ENCODE results near the gene IRGC. TPM values are rescaled to one million over a fixed set of nuclear protein-coding genes. Genes with fewer than 3 reads are reported as not detected.

Gene IRGC
- total RNA-seq, 2 donors from 2014 or later, result 15.7 TPM; not detected in 1

GRCh38 chr19:43748205-43748594 lies 32.3 kb downstream of the IRGC start:
- no peak overlapping the region for H3K27ac ChIP-seq
- H3K36me3 ChIP-seq, result peaks cover 4 to 7% of the 10 kb centered on the region in 2 donors

GRCh38 chr19:43748685-43749084 lies 32.8 kb downstream of the IRGC start:
- no peak for TF ChIP-seq POLR2AphosphoS5 (IDR thresholded peaks at IDR 0.05)
- TF ChIP-seq CTCF (IDR thresholded peaks at IDR 0.05), result no peak
- TF ChIP-seq POLR2A (IDR thresholded peaks at IDR 0.05), result no peak
- Histone ChIP-seq H3K27me3 (replicated peaks; ENCODE audit: insufficient read depth) (no peaks in the 10 kb centered on the region), H3K36me3 (peaks cover 4 to 7% of the 10 kb centered on the region in 2 donors), H3K4me3 (no peak overlapping the region), H3K27ac (no peak overlapping the region), H3K9me3 (no peaks in the 10 kb centered on the region), H3K4me1 (replicated peaks) (no peaks in the 10 kb centered on the region)
- WGBS, result 87% methylated on average over 4 of the region's 4 CpGs
- intact Hi-C loops (cut with DNase I), result no loop called here
- DNase-seq (ENCODE audit: low spot score), result no peak

More at GRCh38 chr19:43748205-43748594, 32.3 kb downstream of the IRGC start:
- no peak for TF ChIP-seq POLR2A (IDR thresholded peaks at IDR 0.05)
- TF ChIP-seq CTCF (IDR thresholded peaks at IDR 0.05), result no peak
- no peak for TF ChIP-seq POLR2AphosphoS5 (IDR thresholded peaks at IDR 0.05)
- no peaks in the 10 kb centered on the region for H3K27me3 ChIP-seq (replicated peaks; ENCODE audit: insufficient read depth)
- H3K4me1 ChIP-seq (replicated peaks), result no peaks in the 10 kb centered on the region
- H3K9me3 ChIP-seq, result no peaks in the 10 kb centered on the region
- no peak for DNase-seq (ENCODE audit: low spot score)
- intact Hi-C loops (cut with DNase I), result no loop called here
- WGBS, result 85% methylated on average over 4 of the region's 4 CpGs
- no peak overlapping the region for H3K4me3 ChIP-seq

GRCh38 chr19:43749152-43749551 lies 33.3 kb downstream of the IRGC start:
- intact Hi-C loops (cut with DNase I), result no loop called here
- TF ChIP-seq CTCF (IDR thresholded peaks at IDR 0.05), result no peak
- no peak for TF ChIP-seq POLR2AphosphoS5 (IDR thresholded peaks at IDR 0.05)
- TF ChIP-seq POLR2A (IDR thresholded peaks at IDR 0.05), result no peak

DNA sequence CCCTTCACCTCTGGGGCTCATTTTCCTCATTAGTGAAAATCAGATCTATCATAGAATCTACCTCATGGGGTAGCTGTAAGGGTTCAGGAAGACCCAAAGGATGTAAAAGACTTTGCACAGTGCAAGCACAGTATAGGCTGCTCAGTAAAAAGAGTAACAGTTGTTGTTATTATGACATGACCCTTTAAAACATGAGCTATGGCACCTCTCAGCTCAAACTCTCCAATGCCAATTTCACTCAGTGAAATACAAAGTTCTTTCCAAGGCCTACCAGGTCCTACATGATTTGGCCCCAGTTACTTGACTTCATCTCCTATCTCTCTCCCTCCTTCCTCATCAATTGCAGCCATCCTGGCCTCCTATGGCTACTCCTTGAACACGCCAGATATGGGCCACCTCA lies 34.0 kb downstream of the IRGC start:
- Histone ChIP-seq H3K36me3 (peaks cover 4 to 7% of the 10 kb centered on the region in 2 donors), H3K27me3 (replicated peaks; ENCODE audit: insufficient read depth) (no peaks in the 10 kb centered on the region), H3K4me1 (replicated peaks) (no peaks in the 10 kb centered on the region), H3K4me3 (no peak overlapping the region), H3K9me3 (no peaks in the 10 kb centered on the region), H3K27ac (no peak overlapping the region)
- intact Hi-C loops (cut with DNase I), result loop anchor here (10.0 kb wide), 1 partner anchor 215 kb away; the partner anchor contains the start of gene ZNF575
- DNase-seq (ENCODE audit: low spot score), result no peak
- TF ChIP-seq POLR2AphosphoS5 (IDR thresholded peaks at IDR 0.05) (no peak), CTCF (IDR thresholded peaks at IDR 0.05) (no peak), POLR2A (IDR thresholded peaks at IDR 0.05) (no peak)
- 92% methylated on average over 1 of the region's 1 CpG for WGBS

More at GRCh38 chr19:43749152-43749551, 33.3 kb downstream of the IRGC start:
- Histone ChIP-seq H3K4me1 (replicated peaks) (no peaks in the 10 kb centered on the region), H3K27me3 (replicated peaks; ENCODE audit: insufficient read depth) (no peaks in the 10 kb centered on the region), H3K9me3 (no peaks in the 10 kb centered on the region), H3K27ac (no peak overlapping the region), H3K36me3 (peaks cover 4 to 7% of the 10 kb centered on the region in 2 donors), H3K4me3 (no peak overlapping the region)
- no peak for DNase-seq (ENCODE audit: low spot score)
- WGBS, result 84% methylated on average over 7 of the region's 7 CpGs

GRCh38 chr19:43751466-43752220 lies 35.8 kb downstream of the IRGC start:
- 79% methylated on average over 4 of the region's 4 CpGs for WGBS
- no peak for DNase-seq (ENCODE audit: low spot score)
- H3K9me3 ChIP-seq, result no peaks in the 10 kb centered on the region
- H3K36me3 ChIP-seq, result peaks cover 4 to 7% of the 10 kb centered on the region in 2 donors
- H3K27me3 ChIP-seq (replicated peaks; ENCODE audit: insufficient read depth), result no peaks in the 10 kb centered on the region
- TF ChIP-seq CTCF (IDR thresholded peaks at IDR 0.05), result no peak
- no peak for TF ChIP-seq POLR2A (IDR thresholded peaks at IDR 0.05)
- no peak for TF ChIP-seq POLR2AphosphoS5 (IDR thresholded peaks at IDR 0.05)
- intact Hi-C loops (cut with DNase I), result loop anchor here (10.0 kb wide), 1 partner anchor 217 kb away; the partner anchor contains the start of gene ZNF575
- no peak overlapping the region for H3K4me3 ChIP-seq
- no peak overlapping the region for H3K27ac ChIP-seq
- no peaks in the 10 kb centered on the region for H3K4me1 ChIP-seq (replicated peaks)
